HAP-1 (cell line): ENCODE measurements around the gene SNED1.

Experiments used
- DNase-seq, 2 experiments: peaks; one replicate each; pipeline ENCODE4 v3.0.0-alpha.2; 2016 to 2020; ENCODE audit warnings: low spot score in 2 of 2
- H3K27me3 ChIP-seq: fragments of 250-450 bp; sonication (Bioruptor Pico); 2 replicates; pipeline ENCODE4 v1.5.1; 2020; ENCODE audit warnings: low read depth, mild to moderate bottlenecking, moderate library complexity
- H3K36me3 ChIP-seq: fragments of 250-450 bp; sonication (Bioruptor Pico); replicated peaks from 2 replicates; pipeline ENCODE4 v1.5.1; 2020; ENCODE audit warnings: mild to moderate bottlenecking
- H3K4me1 ChIP-seq: fragments of 250-450 bp; sonication (Bioruptor Pico); 2 replicates; pipeline ENCODE4 v1.5.1; 2020; ENCODE audit warnings: mild to moderate bottlenecking
- H3K4me3 ChIP-seq: fragments of 250-450 bp; sonication (Bioruptor Pico); 2 replicates; pipeline ENCODE4 v1.5.1; 2020; ENCODE audit warnings: mild to moderate bottlenecking, moderate library complexity
- H3K9me3 ChIP-seq: fragments of 250-450 bp; sonication (Bioruptor Pico); 2 replicates; pipeline ENCODE4 v1.5.1; 2020; ENCODE audit warnings: mild to moderate bottlenecking, moderate library complexity
- in situ Hi-C: fragments of 300-500 bp; cut with MboI; formaldehyde crosslinking; loops from 3 replicates; pipeline ENCODE4 v1.14.3; 2020; ENCODE audit warnings: low sequenced_read_pairs, inconsistent platforms, mixed read lengths

SNED1 gene

GRCh38 chr2:241006412-241006811 is 8.0 kb downstream of the SNED1 start:
- Histone ChIP-seq H3K4me1 (peaks cover 9% of the 10 kb centered on the region), H3K36me3 (no peaks in the 10 kb centered on the region), H3K4me3 (no peak overlapping the region), H3K27me3 (no peaks in the 10 kb centered on the region), H3K9me3 (peaks cover 20% of the 10 kb centered on the region)
- in situ Hi-C loops: no loop called here
- DNase-seq: no peak

GRCh38 chr2:241007111-241007510 is 8.7 kb downstream of the SNED1 start:
- no peaks in the 10 kb centered on the region for H3K27me3 ChIP-seq
- peaks cover 20% of the 10 kb centered on the region for H3K9me3 ChIP-seq
- peaks cover 9% of the 10 kb centered on the region for H3K4me1 ChIP-seq
- no peak overlapping the region for H3K4me3 ChIP-seq
- no peak for DNase-seq
- in situ Hi-C loops: no loop called here
- no peaks in the 10 kb centered on the region for H3K36me3 ChIP-seq

- Histone ChIP-seq H3K9me3 (peaks cover 20% of the 10 kb centered on the region), H3K27me3 (no peaks in the 10 kb centered on the region), H3K36me3 (no peaks in the 10 kb centered on the region), H3K4me3 (no peak overlapping the region), H3K4me1 (peaks cover 9% of the 10 kb centered on the region)
- in situ Hi-C loops: no loop called here
- DNase-seq: no peak
Measured at GRCh38 chr2:241007880-241008710, 9.7 kb downstream of the SNED1 start.

DNA sequence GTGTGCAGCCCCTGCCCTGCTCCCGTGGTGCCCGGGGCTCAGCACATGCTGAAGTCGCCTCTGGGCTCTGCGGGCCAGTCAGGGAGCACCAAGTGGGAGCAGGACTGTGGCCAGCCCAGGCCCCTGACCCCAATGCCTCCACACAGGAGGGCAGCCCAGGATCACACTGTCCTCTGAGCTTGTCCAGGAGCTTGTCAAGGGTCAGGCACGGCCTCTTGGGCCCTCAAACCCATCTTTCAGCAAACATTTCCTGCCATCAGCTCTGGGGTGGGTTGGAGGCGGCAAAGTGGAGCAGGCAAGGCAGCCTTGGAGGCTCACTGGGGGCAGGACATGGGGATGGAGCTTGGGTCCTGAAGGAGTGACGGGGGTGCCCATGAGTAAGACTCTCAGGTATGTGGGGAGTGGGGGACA is 10.3 kb downstream of the SNED1 start:
- Histone ChIP-seq H3K9me3 (peaks cover 19% of the 10 kb centered on the region), H3K4me3 (no peak overlapping the region), H3K4me1 (peaks cover 9% of the 10 kb centered on the region), H3K36me3 (no peaks in the 10 kb centered on the region), H3K27me3 (no peaks in the 10 kb centered on the region)
- in situ Hi-C loops: no loop called here
- DNase-seq: no peak

DNA sequence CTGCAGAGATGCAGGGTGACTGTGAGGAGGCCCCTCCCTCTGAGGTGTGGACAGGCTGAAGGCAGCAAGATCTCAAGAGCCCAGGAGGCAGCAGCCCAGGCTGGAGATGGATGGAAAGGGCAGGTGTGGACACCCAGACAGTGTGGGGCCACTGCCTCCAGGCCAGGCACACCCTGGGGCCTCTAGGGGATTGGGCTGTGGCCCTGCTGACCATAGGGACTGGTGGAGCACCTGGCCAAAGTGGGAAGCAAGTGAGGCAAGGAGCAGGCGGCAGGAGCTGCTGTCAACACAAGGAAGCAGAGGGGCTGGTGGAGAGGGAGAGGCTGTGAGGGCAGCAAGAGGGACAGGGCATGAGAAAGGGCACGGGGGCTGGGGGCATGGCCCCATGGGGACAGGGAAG is 10.8 kb downstream of the SNED1 start:
- Histone ChIP-seq H3K9me3 (peaks cover 15% of the 10 kb centered on the region), H3K4me1 (peaks cover 9% of the 10 kb centered on the region), H3K4me3 (no peak overlapping the region), H3K27me3 (no peaks in the 10 kb centered on the region), H3K36me3 (no peaks in the 10 kb centered on the region)
- in situ Hi-C loops: no loop called here
- no peak for DNase-seq

- peak in 1 of 2 experiments; percentile 66 for DNase-seq
- in situ Hi-C loops: no loop called here
Measured at GRCh38 chr2:241009601-241010530, 11.4 kb downstream of the SNED1 start.

GRCh38 chr2:241010531-241011295 is 12.3 kb downstream of the SNED1 start:
- Histone ChIP-seq H3K4me3 (no peak overlapping the region), H3K27me3 (no peaks in the 10 kb centered on the region), H3K4me1 (peaks cover 9% of the 10 kb centered on the region), H3K9me3 (peaks cover 5% of the 10 kb centered on the region; the same call in 1 of the 2 replicates), H3K36me3 (no peaks in the 10 kb centered on the region)
- no peak for DNase-seq
- in situ Hi-C loops: no loop called here

More at GRCh38 chr2:241009601-241010530, 11.4 kb downstream of the SNED1 start:
- no peaks in the 10 kb centered on the region for H3K27me3 ChIP-seq
- peaks cover 9% of the 10 kb centered on the region for H3K4me1 ChIP-seq
- no peaks in the 10 kb centered on the region for H3K36me3 ChIP-seq
- H3K9me3 ChIP-seq: peaks cover 12% of the 10 kb centered on the region
- H3K4me3 ChIP-seq: no peak overlapping the region

DNA sequence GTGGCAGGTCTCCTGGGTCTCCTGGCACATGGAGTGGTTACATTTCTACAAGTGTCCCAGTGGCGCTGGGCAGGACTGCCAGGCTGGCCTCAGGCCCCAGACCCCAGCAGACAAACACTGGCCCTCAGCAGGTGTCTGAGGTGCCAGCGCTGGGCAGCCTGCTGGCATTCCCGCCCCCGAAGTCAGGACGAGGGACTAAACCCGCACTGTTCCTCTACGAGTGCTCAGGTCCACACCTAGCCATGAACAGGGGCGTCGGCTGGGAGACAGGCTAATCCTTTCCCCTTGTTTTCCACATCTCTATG is 12.8 kb downstream of the SNED1 start:
- Histone ChIP-seq H3K9me3 (no peaks in the 10 kb centered on the region), H3K4me3 (no peak overlapping the region), H3K27me3 (no peaks in the 10 kb centered on the region), H3K36me3 (no peaks in the 10 kb centered on the region), H3K4me1 (peaks cover 9% of the 10 kb centered on the region)
- peak in 1 of 2 experiments; percentile 7 for DNase-seq
- in situ Hi-C loops: no loop called here

- Histone ChIP-seq H3K4me3 (no peak overlapping the region), H3K36me3 (no peaks in the 10 kb centered on the region), H3K27me3 (no peaks in the 10 kb centered on the region), H3K4me1 (peaks cover 9% of the 10 kb centered on the region), H3K9me3 (no peaks in the 10 kb centered on the region)
- in situ Hi-C loops: no loop called here
- DNase-seq: peak in 1 of 2 experiments; percentile 3
Measured at GRCh38 chr2:241011751-241012510, 13.5 kb downstream of the SNED1 start.

GRCh38 chr2:241014224-241014623 is 15.8 kb downstream of the SNED1 start:
- Histone ChIP-seq H3K36me3 (no peaks in the 10 kb centered on the region), H3K9me3 (no peaks in the 10 kb centered on the region), H3K4me1 (peaks cover 9% of the 10 kb centered on the region), H3K27me3 (no peaks in the 10 kb centered on the region), H3K4me3 (no peak overlapping the region)
- in situ Hi-C loops: no loop called here
- DNase-seq: peak in 1 of 2 experiments; percentile 0

- no peak for DNase-seq
- Histone ChIP-seq H3K36me3 (no peaks in the 10 kb centered on the region), H3K27me3 (no peaks in the 10 kb centered on the region), H3K4me1 (peaks cover 7% of the 10 kb centered on the region), H3K4me3 (no peak overlapping the region), H3K9me3 (no peaks in the 10 kb centered on the region)
- in situ Hi-C loops: no loop called here
Measured at GRCh38 chr2:241014764-241015163, 16.3 kb downstream of the SNED1 start.

DNA sequence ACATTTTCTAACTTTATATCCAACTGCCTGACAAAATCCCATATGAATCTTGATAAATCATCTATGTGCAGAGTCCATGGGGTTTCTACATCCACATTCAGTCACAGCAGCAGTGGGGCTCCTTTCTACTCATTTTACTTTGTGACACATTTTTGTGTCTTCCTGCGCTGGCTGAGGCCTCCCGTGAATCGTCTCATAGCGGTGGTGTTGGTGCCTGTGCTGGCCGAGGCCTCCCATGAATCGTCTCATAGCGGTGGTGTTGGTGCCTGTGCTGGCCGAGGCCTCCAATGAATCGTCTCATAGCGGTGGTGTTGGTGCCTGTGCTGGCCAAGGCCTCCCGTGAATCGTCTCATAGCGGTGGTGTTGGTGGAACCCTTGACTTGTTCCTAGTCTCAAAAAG is 17.0 kb downstream of the SNED1 start:
- Histone ChIP-seq H3K27me3 (no peaks in the 10 kb centered on the region), H3K9me3 (no peaks in the 10 kb centered on the region), H3K4me3 (no peak overlapping the region), H3K4me1 (no peaks in the 10 kb centered on the region; the same call in 1 of the 2 replicates), H3K36me3 (no peaks in the 10 kb centered on the region)
- in situ Hi-C loops: no loop called here
- DNase-seq: peak in 1 of 2 experiments; percentile 0
